Activated CD8-positive, alpha-beta memory T cell treated with anti-CD3 and anti-CD28 coated beads, Interleukin-2, amount 50 U/mL, for 48 hours (primary cell): ENCODE measurements around the gene SYNDIG1.

Experiments used
- DNase-seq: peaks from one replicate; pipeline ENCODE4 v3.0.0-alpha.2; 2020

The SYNDIG1 gene

GRCh38 chr20:24664266-24664986 is 195.0 kb downstream of the SYNDIG1 start:
- peak; percentile 1 for DNase-seq

- peak; percentile 8 for DNase-seq
These were observed 195.8 kb downstream of the SYNDIG1 start for GRCh38 chr20:24665196-24665595.

GRCh38 chr20:24665741-24666191 is 196.3 kb downstream of the SYNDIG1 start:
- DNase-seq, result peak; percentile 23

DNA sequence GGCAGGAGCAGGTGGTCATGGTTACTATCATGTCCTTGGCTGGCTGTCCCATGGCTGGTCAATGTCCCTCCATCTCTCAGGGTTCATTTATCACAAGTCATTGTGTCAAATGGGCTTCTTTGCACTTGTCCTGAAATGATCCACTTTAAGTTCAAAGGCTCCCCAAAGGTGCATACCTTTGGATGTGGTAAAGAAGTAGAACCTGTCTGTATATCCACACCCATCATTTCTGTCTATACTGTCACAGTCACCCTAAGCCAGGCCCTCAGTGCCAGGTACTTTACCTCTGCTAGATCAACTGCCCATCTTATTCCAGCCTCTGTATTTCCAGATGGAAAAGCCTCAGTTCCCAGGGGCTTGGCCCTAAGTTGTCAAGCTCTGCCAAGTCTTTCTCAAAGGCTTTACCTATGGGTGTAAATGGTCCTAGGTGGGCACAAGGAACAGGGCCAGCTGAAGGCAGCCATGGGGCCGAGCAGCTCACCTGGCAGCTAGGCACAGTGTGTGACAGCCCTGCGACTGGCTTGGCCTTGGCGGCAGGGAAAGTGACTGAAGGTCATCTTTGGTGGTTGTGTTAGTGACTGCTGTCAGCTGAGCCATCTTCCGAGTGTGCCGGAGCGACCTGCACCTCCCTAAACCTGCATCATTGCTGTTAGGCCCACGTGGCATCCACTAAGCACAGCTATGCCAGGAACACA is 198.4 kb downstream of the SYNDIG1 start:
- no peak for DNase-seq

- DNase-seq, result no peak
These were observed 198.9 kb downstream of the SYNDIG1 start for GRCh38 chr20:24668384-24668702.

DNA sequence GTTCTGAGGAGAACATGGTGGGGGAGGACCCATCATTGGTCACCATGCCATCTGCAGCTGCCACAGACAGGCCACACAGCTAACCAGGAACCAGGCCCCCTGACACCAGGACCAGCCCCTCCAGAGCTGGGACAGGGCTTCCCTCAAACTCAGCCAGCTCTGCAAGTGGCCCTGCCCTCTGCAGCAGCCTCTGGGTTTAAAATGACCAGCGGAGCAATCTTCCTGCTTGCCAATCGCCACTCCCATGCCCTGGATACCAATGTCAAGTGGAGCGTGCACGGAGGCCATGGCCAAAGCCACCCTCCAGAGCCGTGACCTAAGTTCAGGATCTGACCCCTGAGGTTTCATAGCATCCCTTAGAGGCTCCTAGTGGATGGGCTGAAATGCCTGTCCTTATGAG is 199.4 kb downstream of the SYNDIG1 start:
- no peak for DNase-seq

DNA sequence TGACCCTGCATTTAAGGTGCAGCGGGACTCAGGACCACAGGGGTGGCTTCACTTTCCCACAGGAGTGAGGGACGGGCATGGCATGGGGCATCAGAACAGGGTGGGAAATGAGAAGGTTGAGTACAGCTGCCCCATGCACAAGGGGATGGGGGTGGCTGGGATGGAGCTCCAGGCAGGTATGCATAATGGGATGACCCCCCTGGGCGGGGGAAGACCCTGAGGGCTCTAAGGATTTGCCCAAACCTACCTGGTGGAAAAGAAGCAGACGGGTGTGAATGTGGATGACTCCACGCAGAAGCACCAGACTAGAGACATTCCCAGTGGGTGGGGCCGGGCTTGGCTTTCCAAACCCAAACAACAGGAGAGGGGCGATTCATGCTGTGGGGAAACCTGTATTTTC is 200.3 kb downstream of the SYNDIG1 start:
- no peak for DNase-seq

GRCh38 chr20:24670341-24670872 is 201.0 kb downstream of the SYNDIG1 start:
- DNase-seq, result no peak

DNA sequence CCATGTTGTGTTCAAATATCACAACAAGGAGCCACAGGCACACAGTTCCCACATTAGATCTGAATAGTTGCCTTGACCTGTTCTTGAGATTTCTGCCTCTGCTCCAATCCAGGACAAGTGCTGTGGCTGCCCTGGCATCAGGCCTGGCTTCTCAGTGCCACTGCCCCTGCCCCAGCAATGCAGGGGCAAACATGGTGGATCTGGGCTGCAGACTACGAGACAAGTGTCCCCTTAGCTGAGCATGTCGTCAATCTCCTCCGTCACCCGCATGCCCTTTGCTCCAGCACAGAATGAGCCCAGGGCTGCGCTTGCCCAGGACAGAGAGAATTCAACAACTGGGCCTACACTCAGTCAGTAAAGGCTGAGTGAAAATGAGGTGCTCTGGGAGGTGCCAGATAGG is 201.6 kb downstream of the SYNDIG1 start:
- DNase-seq, result no peak

DNA sequence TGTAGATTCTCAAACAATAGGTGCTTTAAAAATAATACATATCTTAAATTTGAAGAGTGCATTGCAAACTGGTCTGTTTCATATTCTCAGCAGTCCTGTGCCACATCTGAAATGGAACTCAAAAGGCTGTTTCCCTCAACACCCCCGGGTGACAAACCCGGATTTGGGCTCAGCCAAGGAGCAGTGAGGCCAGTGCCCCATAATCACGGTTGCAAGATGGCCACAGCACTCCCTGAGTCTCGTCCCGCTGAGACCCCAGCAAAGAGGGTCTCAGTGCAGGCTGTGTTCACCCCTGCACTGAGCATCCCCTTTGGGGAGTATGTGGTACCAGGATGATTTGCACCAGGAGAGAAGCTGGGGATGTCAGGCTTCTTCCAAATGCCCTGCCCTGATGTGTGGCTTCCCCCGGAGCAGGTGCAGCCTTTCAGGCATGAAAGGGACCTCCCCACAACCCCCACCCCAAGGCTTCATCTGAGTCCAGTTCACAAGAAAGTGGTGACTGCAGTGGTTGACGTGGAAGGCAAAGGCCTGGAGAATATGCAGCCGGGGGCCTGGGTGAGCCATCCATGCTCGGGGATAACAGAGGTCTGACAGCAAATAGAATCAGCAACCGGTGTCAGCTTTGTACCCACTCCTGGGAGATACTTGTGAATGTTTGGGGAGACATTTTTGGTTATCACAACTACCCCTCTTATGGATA is 202.9 kb downstream of the SYNDIG1 start:
- no peak for DNase-seq

DNA sequence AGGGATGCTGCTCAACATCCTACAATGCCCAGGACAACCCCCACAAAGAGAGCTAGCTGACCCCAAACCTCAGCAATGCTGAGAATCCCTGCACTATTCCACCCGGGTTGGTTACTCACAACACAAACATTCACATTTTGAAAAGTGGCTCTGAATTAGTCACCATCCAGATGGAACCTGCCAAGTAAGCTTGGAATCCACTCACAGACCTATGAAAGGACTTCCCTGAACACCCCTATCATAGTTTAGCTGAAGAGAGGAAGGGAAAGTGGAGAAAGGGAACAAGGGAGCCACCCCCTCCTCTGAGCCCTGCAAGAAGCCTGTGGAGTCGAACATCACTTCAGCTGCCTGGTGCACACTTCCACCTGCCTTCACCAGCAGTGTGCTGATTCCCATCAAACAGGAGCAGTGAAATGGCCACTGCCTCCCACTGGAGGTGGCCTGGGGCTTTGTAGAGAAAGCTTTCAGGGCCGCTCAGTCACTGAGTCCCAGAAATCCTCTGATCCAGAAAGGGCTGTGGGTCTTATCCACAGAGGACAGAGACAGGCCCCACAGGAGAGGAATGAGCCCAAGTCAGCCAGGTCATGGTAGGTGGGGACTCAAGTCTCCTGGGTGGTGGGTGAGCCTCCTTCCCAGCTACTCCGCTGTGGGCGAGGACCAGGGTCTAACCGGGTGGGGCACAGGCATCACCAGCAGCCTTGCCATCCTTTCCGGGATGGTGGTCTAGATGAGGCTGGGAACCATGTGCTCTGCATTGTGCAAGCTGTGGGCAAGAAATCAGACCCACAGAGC is 203.7 kb downstream of the SYNDIG1 start:
- DNase-seq, result no peak

DNA sequence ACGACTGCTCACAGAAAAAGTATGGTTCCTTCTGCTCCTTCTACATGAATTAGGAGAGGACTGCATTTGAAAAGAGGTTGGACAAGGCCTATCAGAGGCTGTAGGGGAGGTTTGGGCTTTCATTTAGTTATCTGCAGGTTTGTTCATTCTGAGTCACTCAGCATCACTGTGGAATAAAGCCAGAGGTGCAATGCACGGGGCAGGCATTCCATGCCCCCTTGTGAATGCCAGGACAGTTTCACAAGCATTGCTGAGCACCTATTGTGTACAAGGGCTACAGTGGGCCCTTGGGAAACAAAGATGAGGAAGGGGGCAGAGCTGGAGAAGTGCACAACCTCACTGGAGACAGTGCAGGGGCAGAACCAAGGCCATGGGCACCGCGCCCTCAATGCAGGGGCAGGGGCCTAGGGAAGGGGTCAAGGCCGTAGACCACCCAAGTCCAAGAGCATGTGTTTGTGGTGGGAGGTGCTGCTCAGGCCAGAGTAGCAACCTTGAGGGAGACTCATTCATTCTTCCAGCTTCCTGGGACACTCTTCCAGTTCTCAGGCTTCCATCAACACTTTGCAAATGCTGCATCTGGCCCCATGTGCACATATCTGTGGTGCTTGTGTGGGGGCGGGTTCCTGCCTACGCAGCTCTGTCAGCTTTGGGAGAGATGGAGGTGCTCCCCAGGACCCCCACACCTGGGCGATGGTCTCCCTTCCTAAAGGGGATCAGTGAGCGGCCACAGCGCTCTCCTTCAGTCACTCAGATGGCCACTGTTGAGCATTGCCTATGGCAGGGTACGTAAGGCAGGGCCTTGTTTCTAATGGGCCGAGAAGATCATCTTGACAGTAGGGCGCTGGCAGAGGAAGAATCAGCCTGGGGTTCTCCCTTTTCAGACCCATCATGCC is 204.5 kb downstream of the SYNDIG1 start:
- DNase-seq, result no peak

- DNase-seq, result no peak
These were observed 205.6 kb downstream of the SYNDIG1 start for GRCh38 chr20:24674921-24675605.

GRCh38 chr20:24675651-24676352 is 206.4 kb downstream of the SYNDIG1 start:
- DNase-seq, result no peak

- DNase-seq, result no peak
These were observed 207.0 kb downstream of the SYNDIG1 start for GRCh38 chr20:24676353-24676977.

DNA sequence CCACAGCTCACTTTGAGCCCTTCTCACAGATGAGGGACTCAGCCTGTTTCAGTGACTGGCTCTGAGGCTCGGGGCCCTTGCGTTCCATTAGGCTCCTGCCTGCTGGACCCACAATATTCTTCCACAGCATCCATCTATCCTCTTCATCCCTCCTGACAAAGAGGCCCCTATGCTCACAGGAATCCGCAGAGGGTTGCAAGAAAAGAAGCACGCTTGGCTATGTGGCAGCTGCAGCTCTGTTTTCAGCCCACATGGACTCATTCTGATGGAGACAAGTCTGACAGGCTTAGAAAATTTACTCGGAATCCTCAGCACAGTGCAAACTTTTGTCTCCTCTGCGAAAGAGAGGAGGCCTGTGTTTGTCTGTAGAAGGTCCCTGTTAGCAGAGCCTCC is 207.5 kb downstream of the SYNDIG1 start:
- no peak for DNase-seq

GRCh38 chr20:24677626-24678315 is 208.3 kb downstream of the SYNDIG1 start:
- no peak for DNase-seq

GRCh38 chr20:24678351-24679106 is 209.1 kb downstream of the SYNDIG1 start:
- DNase-seq, result no peak
